Fibroblast of upper back skin (primary cell): ENCODE data around the gene RRP9.

Source experiments
- DNase-seq: peaks from one replicate; pipeline ENCODE4 v3.0.0-alpha.2; 2013

Gene RRP9

DNA sequence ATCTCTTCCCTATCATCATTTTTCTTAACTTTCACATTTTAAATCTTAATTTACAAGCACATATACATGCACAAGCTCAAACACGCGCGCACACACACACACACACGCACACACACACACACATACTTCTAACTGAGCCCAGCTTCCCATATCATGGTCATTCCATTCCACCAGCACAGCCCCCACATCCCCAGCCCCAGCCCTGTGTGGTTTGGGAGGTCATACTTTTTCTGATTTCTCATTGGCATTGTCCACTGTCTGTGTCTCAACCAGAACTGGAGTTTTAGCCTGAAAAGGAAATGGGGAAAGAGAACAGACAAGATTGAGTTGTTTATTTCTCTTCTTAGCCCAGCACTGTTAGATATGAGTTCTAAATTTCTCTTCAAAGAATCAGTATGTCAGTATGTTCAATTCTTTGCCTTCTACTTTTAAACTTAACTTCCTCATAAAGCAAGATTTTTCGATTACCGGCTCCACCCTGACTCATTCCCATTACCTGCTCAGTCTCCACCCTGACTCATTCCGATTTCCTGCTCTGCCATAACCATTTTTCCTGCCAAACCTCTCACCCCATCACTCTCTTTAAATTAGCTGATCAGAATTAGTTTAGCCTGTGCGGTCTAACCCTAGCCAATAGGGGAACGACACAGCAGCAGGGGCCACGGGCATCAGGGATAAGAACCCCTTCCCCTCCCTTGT lies 44.9 kb downstream of the RRP9 start:
- no peak for DNase-seq

DNA sequence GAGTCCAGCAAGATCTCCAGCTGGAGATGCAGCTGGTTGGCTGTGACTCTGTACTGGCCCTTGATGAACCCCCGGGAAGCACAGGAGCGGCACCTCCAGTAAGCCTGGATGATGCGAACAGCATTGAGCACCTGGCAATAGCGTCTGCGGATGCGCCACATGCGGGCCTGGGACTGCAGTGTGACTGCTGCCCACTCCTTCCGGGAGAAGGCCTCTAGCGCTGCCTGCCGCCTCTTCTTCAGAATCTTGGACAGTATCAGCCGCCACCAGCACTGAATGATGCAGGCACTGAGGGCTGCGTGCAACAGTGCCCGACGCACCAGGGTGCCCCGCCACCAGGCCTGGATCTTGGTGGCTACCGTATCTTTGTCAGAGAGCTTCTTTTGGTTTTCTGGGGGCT lies 46.8 kb downstream of the RRP9 start:
- DNase-seq: no peak

DNA sequence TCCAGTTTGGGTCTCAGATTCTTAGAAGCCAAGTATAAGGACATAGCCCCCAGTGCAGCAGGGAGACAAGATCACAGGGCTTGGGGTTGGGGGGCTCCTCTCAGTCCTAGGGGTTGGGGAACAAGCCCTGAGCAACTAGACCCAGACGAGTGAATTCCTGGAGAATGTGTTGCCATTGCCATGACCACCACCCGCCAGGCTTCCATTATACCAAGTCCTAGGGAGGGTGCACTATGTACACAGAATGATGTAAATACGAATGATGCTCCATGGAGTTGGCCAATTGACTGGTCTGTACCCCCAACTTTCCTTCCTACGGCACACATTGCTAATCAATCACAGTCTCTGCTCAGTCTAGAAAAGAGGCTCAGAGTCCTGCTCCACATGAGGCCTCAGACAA lies 47.3 kb downstream of the RRP9 start:
- no peak for DNase-seq

DNA sequence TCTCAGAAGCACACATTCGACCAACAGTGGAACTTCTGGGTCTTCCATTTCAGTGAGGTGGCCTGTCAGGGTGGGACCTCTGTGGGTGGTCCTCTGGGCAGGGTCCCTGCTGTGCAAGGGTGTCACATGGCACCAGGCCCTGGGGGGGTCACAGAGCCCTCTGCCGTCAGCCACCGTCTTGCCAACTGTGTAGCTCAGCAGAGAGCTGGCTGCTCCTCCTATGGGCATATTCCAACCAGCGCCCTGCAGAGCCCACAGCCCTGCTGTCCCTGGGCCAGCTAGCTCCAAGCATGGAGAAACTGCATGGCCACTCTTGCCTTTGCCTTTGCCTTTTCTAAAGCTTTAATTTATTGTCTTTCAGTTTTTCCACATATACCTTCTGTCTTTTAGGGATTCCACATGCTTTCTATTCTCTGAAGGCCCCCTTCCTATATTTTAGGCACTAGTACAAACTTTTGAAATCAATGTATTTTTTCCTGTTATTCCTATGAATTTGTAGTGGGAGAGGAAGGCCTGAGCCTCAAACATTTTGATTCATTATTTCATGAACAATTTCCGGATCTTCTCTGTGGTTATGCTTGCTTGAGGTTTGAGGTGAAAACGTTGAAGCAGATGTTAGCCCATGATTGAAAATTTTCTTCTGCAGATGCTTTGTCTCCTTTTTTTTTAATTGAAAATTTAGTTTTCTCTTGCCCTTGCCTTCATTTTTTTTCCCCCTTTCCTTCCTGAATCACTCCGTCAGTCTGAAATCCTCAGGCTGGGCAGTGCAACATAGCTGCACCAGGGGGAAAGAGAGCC lies 50.3 kb downstream of the RRP9 start:
- DNase-seq: no peak

DNA sequence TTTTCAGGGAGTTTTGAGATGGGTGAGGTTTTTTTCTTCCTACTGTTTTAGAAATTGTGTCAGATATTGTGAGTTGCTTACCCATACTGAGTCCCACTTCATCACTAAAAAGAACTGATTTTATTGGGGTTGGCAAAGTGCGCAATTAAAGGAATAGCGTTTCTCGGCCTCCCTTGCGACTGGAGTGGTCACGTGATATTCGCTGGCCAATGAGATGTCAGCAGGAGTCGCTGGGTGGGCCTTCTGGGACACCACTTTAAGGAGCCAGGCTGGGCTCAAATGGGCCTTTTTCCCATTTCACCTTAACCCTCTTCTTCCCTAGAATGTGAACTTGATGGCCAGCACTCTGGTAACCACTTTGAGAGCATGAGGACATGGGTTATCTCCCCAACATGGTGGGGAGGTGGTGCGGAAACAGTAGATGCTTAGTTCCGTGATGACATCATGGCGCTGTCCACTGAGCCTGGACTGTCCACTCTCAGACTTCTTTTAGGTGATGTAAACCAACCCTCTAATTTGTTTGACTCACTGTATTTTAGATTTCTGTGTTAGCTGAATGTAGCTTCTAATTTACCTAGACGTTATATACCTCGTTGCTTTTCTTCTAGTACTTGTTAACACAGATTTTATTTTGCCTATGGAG lies 53.1 kb downstream of the RRP9 start:
- DNase-seq: no peak

DNA sequence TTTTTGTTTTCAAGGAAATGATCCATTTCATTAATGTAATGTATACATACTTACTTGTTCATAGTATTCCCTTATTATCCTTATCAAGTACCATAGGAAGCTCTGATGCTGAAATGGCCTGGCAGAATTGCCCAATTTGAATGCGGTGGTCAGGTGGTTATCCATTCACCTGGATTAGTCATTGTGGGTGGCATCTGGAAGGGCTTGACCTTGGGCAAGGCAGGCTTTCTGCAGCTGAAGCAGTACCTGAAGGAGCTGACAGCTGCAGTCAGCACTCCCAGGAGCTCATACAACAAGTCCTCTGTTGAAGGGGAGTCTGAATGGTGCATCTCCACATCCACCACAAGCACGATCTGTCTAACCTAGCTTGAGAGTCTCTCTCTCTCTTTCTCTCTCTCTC lies 54.1 kb downstream of the RRP9 start:
- DNase-seq: no peak

DNA sequence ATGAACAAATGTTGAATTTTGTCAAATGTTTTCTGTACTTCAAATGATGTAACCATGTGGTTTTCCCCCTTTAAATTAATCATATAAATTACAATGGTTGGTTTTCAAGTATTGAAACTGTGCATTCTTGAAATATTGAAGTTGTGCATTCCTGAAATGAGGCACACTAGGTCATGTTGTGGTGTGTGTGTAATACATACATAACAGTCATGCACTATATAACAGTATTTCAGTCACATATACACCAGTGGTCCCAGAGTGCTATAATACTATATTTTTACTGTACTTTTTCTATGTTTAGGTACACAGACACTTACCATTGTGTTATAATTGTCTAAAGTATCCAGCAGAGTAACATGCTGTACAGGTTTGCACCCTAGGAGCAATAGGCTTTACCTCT lies 55.3 kb downstream of the RRP9 start:
- peak; percentile 1 for DNase-seq
